Loucy (cell line): Measurements from ENCODE around the gene KIAA1328.
A peak's percentile ranks its signal among the peaks of the same experiment; 100 is the strongest.

Source experiments
- H2AFZ ChIP-seq: fragments of 200-600 bp; sonication (generic); 2 replicates; pipeline ENCODE4 v1.6.0; 2016; ENCODE audit warnings: antibody characterized with exemption, mild to moderate bottlenecking, low read length, moderate library complexity
- H3F3A ChIP-seq: fragments of 200-600 bp; 2 replicates; pipeline ENCODE4 v1.6.0; 2016; ENCODE audit warnings: antibody characterized with exemption, low read depth, mild to moderate bottlenecking
- H3K27me3 ChIP-seq: fragments of 200-600 bp; sonication (generic); 2 replicates; pipeline ENCODE4 v1.6.1; 2014; ENCODE audit warnings: low read length, mild to moderate bottlenecking; ENCODE audit not compliant: insufficient read depth, poor library complexity, severe bottlenecking
- H3K36me3 ChIP-seq: fragments of 200-600 bp; sonication (generic); 2 replicates; pipeline ENCODE4 v1.6.1; 2016; ENCODE audit warnings: low read length; ENCODE audit not compliant: insufficient read depth
- H3K4me1 ChIP-seq: fragments of 200-600 bp; sonication (generic); 2 replicates; pipeline ENCODE4 v1.5.1; 2014; ENCODE audit warnings: low read length, mild to moderate bottlenecking; ENCODE audit not compliant: insufficient read depth, poor library complexity, severe bottlenecking
- H3K4me2 ChIP-seq: fragments of 200-600 bp; sonication (generic); 2 replicates; pipeline ENCODE4 v1.6.0; 2014; ENCODE audit warnings: antibody characterized with exemption, low read length, low read depth, mild to moderate bottlenecking; ENCODE audit not compliant: poor library complexity, severe bottlenecking
- H3K4me3 ChIP-seq: fragments of 200-600 bp; sonication (generic); 2 replicates; pipeline ENCODE4 v1.5.1; 2014; ENCODE audit warnings: low read length, mild to moderate bottlenecking, mixed read lengths; ENCODE audit not compliant: poor library complexity, severe bottlenecking
- H3K79me2 ChIP-seq: fragments of 200-600 bp; sonication (generic); 2 replicates; pipeline ENCODE4 v1.6.1; 2014; ENCODE audit warnings: low read length; ENCODE audit not compliant: insufficient read depth
- H3K9ac ChIP-seq: fragments of 200-600 bp; sonication (generic); 2 replicates; pipeline ENCODE4 v1.6.0; 2014; ENCODE audit warnings: mild to moderate bottlenecking, low read depth, low read length, moderate library complexity; ENCODE audit not compliant: poor library complexity, severe bottlenecking
- H3K9me2 ChIP-seq: fragments of 200-600 bp; sonication (generic); replicated peaks from 2 replicates; pipeline ENCODE4 v1.6.1; 2016; ENCODE audit warnings: low read depth, low read length, mixed read lengths
- H3K9me3 ChIP-seq: fragments of 200-600 bp; sonication (generic); 2 replicates; pipeline ENCODE4 v1.6.1; 2014; ENCODE audit warnings: mild to moderate bottlenecking, antibody characterized with exemption, low read length, low read depth; ENCODE audit not compliant: insufficient read depth
- H4K20me1 ChIP-seq: fragments of 200-600 bp; sonication (generic); 2 replicates; pipeline ENCODE4 v1.6.0; 2014; ENCODE audit warnings: antibody characterized with exemption, low read length, mild to moderate bottlenecking; ENCODE audit not compliant: insufficient read depth, poor library complexity, severe bottlenecking
- CTCF ChIP-seq: fragments of 200-600 bp; sonication (generic); conservative IDR thresholded peaks from 2 replicates; pipeline ENCODE4 v1.5.1; 2014; ENCODE audit warnings: mild to moderate bottlenecking, antibody characterized with exemption, low read length
- EZH2phosphoT487 ChIP-seq: fragments of 200-600 bp; IDR thresholded peaks from 2 replicates; pipeline ENCODE4 v1.6.1; 2018; ENCODE audit warnings: antibody characterized with exemption, mild to moderate bottlenecking, moderate library complexity, borderline replicate concordance

The KIAA1328 gene

GRCh38 chr18:36828630-36829361, at the start of gene KIAA1328, which contains the start of gene TPGS2:
KIAA1328 (plus strand) TSS chr18:36829127; CDS start chr18:36829139, 12 bp downstream.
TPGS2 (minus strand) TSS chr18:36829002; CDS start chr18:36828767, 235 bp downstream.
- Histone ChIP-seq H3K79me2 (peaks cover 68% of the 10 kb centered on the region), H3K36me3 (no peaks in the 10 kb centered on the region), H2AFZ (peak within 1 kb of the TSS; percentile 98), H3K9ac (peak within 1 kb of the TSS; percentile 92), H3K4me1 (peaks cover 39% of the 10 kb centered on the region), H3K9me2 (no peaks in the 10 kb centered on the region), H3F3A (no peaks in the 10 kb centered on the region), H3K4me2 (peak within 1 kb of the TSS; percentile 87), H3K9me3 (no peaks in the 10 kb centered on the region), H4K20me1 (no peaks in the 10 kb centered on the region), H3K4me3 (peak within 1 kb of the TSS; percentile 99), H3K27me3 (no peaks in the 10 kb centered on the region)
- TF ChIP-seq EZH2phosphoT487 (no peak), CTCF (peak; percentile 63)

DNA sequence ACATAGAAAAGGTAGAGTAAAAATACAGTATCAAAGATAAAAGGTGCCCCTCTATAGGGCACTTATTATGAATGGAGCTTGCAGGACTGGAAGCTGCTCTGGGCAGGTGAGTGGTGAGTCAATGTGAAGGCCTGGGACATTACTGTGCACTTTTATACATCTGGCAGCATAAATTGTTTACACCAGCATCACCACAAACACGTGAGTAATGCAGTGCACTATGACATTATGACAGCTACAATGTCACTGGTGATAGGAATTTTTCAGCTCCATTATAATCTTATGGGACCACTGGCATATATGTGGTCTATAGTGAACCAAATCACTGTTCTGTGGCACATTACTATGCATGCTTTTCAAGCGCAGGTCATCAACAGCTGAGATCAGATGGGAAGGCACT, 48.2 kb upstream of the KIAA1328 start:
- Histone ChIP-seq H3K79me2 (no peaks in the 10 kb centered on the region), H3K4me3 (no peak overlapping the region), H3K4me2 (no peak overlapping the region), H3K36me3 (no peaks in the 10 kb centered on the region), H3F3A (no peaks in the 10 kb centered on the region), H4K20me1 (no peaks in the 10 kb centered on the region), H3K9me3 (no peaks in the 10 kb centered on the region), H3K9ac (no peak overlapping the region), H2AFZ (no peak overlapping the region), H3K9me2 (no peaks in the 10 kb centered on the region), H3K4me1 (no peaks in the 10 kb centered on the region), H3K27me3 (no peaks in the 10 kb centered on the region)
- TF ChIP-seq CTCF (no peak), EZH2phosphoT487 (no peak)

- Histone ChIP-seq H4K20me1 (no peaks in the 10 kb centered on the region), H3K4me1 (no peaks in the 10 kb centered on the region), H2AFZ (no peak overlapping the region), H3K79me2 (no peaks in the 10 kb centered on the region), H3K4me3 (no peak overlapping the region), H3K36me3 (no peaks in the 10 kb centered on the region; the same call in 1 of the 2 replicates), H3K27me3 (no peaks in the 10 kb centered on the region), H3K9me3 (no peaks in the 10 kb centered on the region), H3K9ac (no peak overlapping the region), H3K9me2 (no peaks in the 10 kb centered on the region), H3F3A (no peaks in the 10 kb centered on the region), H3K4me2 (no peak overlapping the region)
- TF ChIP-seq CTCF (no peak), EZH2phosphoT487 (no peak)
Measured at GRCh38 chr18:36782710-36783109, 46.2 kb upstream of the KIAA1328 start.
